ENCODE measurements around the gene TAGLN. TPM values are rescaled to one million over a fixed set of nuclear protein-coding genes. Genes with fewer than 3 reads are reported as not detected.

TAGLN gene
- total RNA-seq, 4 donors from 2014 or later: 899 to 4,235 (median 1,393) TPM

DNA sequence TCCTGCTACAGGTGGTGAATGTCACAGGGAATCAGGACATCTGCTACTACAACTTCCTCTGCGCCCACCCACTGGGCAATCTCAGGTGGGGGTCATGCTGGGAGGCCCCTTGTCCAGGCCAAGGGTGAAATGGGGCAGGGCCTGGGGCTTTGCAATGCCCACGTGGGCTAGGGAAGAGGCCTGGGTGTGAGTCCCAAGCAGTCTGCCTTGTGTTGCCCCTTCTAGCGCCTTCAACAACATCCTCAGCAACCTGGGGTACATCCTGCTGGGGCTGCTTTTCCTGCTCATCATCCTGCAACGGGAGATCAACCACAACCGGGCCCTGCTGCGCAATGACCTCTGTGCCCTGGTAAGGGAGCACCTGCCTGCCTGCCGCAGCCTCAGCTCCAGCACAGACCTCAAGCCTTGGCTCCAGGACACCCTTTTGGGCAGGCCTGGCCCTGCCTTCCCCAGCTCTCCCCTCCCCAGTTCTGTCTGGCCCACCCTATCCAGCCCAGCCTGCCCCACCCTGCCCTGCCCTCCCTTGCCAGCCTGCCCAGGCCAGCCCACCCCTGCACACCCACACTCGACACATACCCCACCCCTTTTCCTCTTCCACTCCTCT is 9.1 kb upstream of the TAGLN start:
- Histone ChIP-seq H3K9me3 (no peaks in the 10 kb centered on the region), H3K4me1 (peaks cover 0 to 26% (median under 1%) of the 10 kb centered on the region in 4 donors), H3K27ac (no peak overlapping the region), H3K27me3 (no peaks in the 10 kb centered on the region), H3K4me3 (no peak overlapping the region), H3K36me3 (peaks cover 0 to 28% (median 11%) of the 10 kb centered on the region in 4 donors)
- 85% methylated on average over 8 of the region's 8 CpGs; no CpG with 5 or more reads in 1 of the 2 donors for WGBS, 2 donors (ENCODE audit: low coverage in 1 of 2)
- DNase-seq: peak; percentile 5
- TF ChIP-seq EP300 (IDR thresholded peaks at IDR 0.05; ENCODE audit: low read depth) (no peak), POLR2AphosphoS5 (IDR thresholded peaks at IDR 0.05) (no peak), POLR2A (IDR thresholded peaks at IDR 0.05) (no peak)
- TF ChIP-seq, protein P1, sequence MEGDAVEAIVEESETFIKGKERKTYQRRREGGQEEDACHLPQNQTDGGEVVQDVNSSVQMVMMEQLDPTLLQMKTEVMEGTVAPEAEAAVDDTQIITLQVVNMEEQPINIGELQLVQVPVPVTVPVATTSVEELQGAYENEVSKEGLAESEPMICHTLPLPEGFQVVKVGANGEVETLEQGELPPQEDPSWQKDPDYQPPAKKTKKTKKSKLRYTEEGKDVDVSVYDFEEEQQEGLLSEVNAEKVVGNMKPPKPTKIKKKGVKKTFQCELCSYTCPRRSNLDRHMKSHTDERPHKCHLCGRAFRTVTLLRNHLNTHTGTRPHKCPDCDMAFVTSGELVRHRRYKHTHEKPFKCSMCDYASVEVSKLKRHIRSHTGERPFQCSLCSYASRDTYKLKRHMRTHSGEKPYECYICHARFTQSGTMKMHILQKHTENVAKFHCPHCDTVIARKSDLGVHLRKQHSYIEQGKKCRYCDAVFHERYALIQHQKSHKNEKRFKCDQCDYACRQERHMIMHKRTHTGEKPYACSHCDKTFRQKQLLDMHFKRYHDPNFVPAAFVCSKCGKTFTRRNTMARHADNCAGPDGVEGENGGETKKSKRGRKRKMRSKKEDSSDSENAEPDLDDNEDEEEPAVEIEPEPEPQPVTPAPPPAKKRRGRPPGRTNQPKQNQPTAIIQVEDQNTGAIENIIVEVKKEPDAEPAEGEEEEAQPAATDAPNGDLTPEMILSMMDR (IDR thresholded peaks at IDR 0.05): no peak
- in situ Hi-C loops (cut with MboI; ENCODE audit: low pct_ligation_motif_present in 1 of 4, low pct_unique_long_range_greater_than_20kb in 1 of 4, low sequenced_read_pairs in 3 of 4) (no loop called here), intact Hi-C loops (cut with DNase I; ENCODE audit: low total_unique reads) (no loop called here)

DNA sequence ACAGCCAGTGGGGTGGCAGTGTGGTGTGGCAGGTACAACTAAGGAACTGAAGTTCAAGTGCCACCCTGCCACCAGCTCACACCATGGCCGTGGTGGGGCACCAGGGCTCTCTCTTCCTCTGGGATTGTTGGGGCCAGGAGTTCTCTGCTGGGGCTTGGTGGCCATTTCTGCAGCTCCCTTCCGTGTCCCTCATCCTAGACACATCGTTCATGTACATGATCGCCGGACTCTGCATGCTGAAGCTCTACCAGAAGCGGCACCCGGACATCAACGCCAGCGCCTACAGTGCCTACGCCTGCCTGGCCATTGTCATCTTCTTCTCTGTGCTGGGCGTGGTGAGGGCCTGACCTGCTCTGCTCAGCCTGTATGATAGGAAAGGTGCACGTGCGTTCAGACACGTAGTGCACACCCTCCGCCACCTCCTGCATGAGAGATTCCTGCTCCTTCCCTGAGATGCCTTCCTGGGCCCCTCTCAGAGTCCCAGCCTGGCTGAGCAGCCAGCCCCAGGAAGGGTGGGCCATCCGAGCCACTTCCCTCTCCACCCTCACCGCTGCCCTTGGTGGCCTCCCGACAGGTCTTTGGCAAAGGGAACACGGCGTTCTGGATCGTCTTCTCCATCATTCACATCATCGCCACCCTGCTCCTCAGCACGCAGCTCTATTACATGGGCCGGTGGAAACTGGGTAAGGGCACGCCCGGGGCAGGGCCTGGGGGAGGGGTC is 7.3 kb upstream of the TAGLN start:
- H3K27ac ChIP-seq: no peak overlapping the region
- no peak overlapping the region for H3K4me3 ChIP-seq
- peaks cover 0 to 28% (median 11%) of the 10 kb centered on the region in 4 donors for H3K36me3 ChIP-seq
- in situ Hi-C loops (cut with MboI; ENCODE audit: low pct_ligation_motif_present in 1 of 4, low pct_unique_long_range_greater_than_20kb in 1 of 4, low sequenced_read_pairs in 3 of 4): no loop called here
- no peaks in the 10 kb centered on the region for H3K9me3 ChIP-seq
- intact Hi-C loops (cut with DNase I; ENCODE audit: low total_unique reads): no loop called here
- no peak for DNase-seq
- H3K4me1 ChIP-seq: peaks cover 0 to 20% (median 4%) of the 10 kb centered on the region in 4 donors
- no peaks in the 10 kb centered on the region for H3K27me3 ChIP-seq
- TF ChIP-seq EP300 (IDR thresholded peaks at IDR 0.05; ENCODE audit: low read depth) (no peak), POLR2A (IDR thresholded peaks at IDR 0.05) (no peak), POLR2AphosphoS5 (IDR thresholded peaks at IDR 0.05) (no peak)
- TF ChIP-seq, protein P1 (IDR thresholded peaks at IDR 0.05): no peak
- WGBS, 2 donors (ENCODE audit: low coverage in 1 of 2): 94% methylated on average over 25 of the region's 26 CpGs; no CpG with 5 or more reads in 1 of the 2 donors

DNA sequence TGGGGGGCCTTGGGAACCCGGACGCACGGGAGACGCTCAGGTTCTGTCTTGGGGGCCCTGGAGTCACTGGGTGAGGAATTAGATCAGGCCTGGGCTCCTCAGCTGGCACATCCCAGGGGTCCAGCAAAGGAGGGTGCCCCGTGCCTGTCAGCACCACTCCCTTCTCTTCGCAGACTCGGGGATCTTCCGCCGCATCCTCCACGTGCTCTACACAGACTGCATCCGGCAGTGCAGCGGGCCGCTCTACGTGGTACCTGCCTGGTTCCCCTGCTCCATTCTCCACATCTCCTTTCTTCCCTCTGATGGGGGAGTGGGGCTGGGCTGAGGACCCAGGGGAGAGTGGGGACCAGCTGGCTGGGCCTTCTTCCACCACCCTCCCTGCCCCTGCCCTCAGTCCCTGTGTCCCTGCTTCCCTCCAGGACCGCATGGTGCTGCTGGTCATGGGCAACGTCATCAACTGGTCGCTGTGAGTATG is 6.7 kb upstream of the TAGLN start:
- H3K9me3 ChIP-seq: no peaks in the 10 kb centered on the region
- 91% methylated on average over 17 of the region's 17 CpGs; no CpG with 5 or more reads in 1 of the 2 donors for WGBS, 2 donors (ENCODE audit: low coverage in 1 of 2)
- TF ChIP-seq, protein P1 (IDR thresholded peaks at IDR 0.05): no peak
- TF ChIP-seq POLR2A (IDR thresholded peaks at IDR 0.05): no peak
- no peak for TF ChIP-seq POLR2AphosphoS5 (IDR thresholded peaks at IDR 0.05)
- TF ChIP-seq EP300 (IDR thresholded peaks at IDR 0.05; ENCODE audit: low read depth): no peak
- no peak overlapping the region for H3K4me3 ChIP-seq
- intact Hi-C loops (cut with DNase I; ENCODE audit: low total_unique reads) (no loop called here), in situ Hi-C loops (cut with MboI; ENCODE audit: low pct_ligation_motif_present in 1 of 4, low pct_unique_long_range_greater_than_20kb in 1 of 4, low sequenced_read_pairs in 3 of 4) (no loop called here)
- H3K36me3 ChIP-seq: peaks cover 0 to 28% (median 11%) of the 10 kb centered on the region in 4 donors
- H3K4me1 ChIP-seq: peaks cover 0 to 20% (median 9%) of the 10 kb centered on the region in 4 donors
- H3K27me3 ChIP-seq: no peaks in the 10 kb centered on the region
- H3K27ac ChIP-seq: no peak overlapping the region
- DNase-seq: no peak
